Activated T-helper 2 cell treated with anti-CD3 and anti-CD28 coated beads, Interferon-gamma antibody, Interleukin-2, Interleukin-4, amounts not matched to agents 10 μg/mL and 5 μg/mL and 100 μg/mL, durations not matched to agents 14 hours and 24 hours and 36 hours (primary cell): ENCODE data around the gene KCTD20. TPM values are rescaled to one million over a fixed set of nuclear protein-coding genes. Genes with fewer than 3 reads are reported as not detected.

Source experiments
- DNase-seq: peaks from one replicate; pipeline ENCODE4 v3.0.0; 2021; ENCODE audit warnings: low spot score
- H3K27ac Mint-ChIP-seq: one replicate; pipeline ENCODE4 v1.8.0; 2021; ENCODE audit warnings: mixed read lengths
- H3K27me3 Mint-ChIP-seq: one replicate; pipeline ENCODE4 v1.8.0; 2021; ENCODE audit warnings: low read depth, mixed read lengths
- H3K36me3 Mint-ChIP-seq: one replicate; pipeline ENCODE4 v1.8.0; 2021; ENCODE audit warnings: low read depth, mixed read lengths
- H3K4me1 Mint-ChIP-seq: one replicate; pipeline ENCODE4 v1.8.0; 2021; ENCODE audit warnings: low read depth, mixed read lengths
- H3K4me3 Mint-ChIP-seq: one replicate; pipeline ENCODE4 v1.8.0; 2021; ENCODE audit warnings: low read depth, mild to moderate bottlenecking, moderate library complexity, mixed read lengths
- H3K9me3 Mint-ChIP-seq: one replicate; pipeline ENCODE4 v1.8.0; 2021; ENCODE audit warnings: mixed read lengths
- intact Hi-C: fragments of 100-400 bp; cut with micrococcal nuclease; formaldehyde crosslinking; loops from one replicate; pipeline ENCODE4 v1.15.1; 2023
- total RNA-seq: library from RNA; stranded (reverse); gene quantifications from 2 replicates; pipeline ENCODE4 v1.2.3, GENCODE V29; 2022

Gene KCTD20
- total RNA-seq, 1 donor from 2014 or later: 51.1 TPM

- Mint-ChIP-seq H3K9me3 (no peaks in the 10 kb centered on the region), H3K4me3 (no peak overlapping the region), H3K27ac (no peak overlapping the region), H3K27me3 (no peaks in the 10 kb centered on the region), H3K4me1 (peaks cover 11% of the 10 kb centered on the region), H3K36me3 (peaks cover 65% of the 10 kb centered on the region)
- intact Hi-C loops: no loop called here
- DNase-seq: no peak
Measured at GRCh38 chr6:36525346-36525745, 82.5 kb downstream of the KCTD20 start.

DNA sequence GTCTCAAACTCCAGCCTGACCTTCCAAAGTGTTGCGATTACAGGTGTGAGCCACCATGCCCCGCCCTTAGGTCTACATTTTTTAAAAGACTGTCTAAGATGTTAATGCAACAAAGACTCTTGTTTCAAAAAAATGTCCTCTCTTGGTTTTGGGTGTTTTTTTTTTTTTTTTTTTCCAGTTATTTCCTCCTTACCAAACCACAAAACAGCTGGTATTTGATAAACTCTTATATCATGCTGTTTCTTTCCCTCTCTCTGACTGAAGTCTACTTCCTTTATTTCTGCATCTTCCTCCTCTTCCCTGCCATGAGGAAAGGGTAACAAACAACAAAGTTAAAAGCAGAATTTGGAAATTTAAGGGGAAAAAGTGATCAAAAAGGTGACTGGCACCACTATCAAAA is 83.3 kb downstream of the KCTD20 start:
- Mint-ChIP-seq H3K4me3 (no peak overlapping the region), H3K36me3 (peaks cover 64% of the 10 kb centered on the region), H3K4me1 (peaks cover 11% of the 10 kb centered on the region), H3K27ac (no peak overlapping the region), H3K9me3 (no peaks in the 10 kb centered on the region), H3K27me3 (no peaks in the 10 kb centered on the region)
- intact Hi-C loops: no loop called here
- no peak for DNase-seq

DNA sequence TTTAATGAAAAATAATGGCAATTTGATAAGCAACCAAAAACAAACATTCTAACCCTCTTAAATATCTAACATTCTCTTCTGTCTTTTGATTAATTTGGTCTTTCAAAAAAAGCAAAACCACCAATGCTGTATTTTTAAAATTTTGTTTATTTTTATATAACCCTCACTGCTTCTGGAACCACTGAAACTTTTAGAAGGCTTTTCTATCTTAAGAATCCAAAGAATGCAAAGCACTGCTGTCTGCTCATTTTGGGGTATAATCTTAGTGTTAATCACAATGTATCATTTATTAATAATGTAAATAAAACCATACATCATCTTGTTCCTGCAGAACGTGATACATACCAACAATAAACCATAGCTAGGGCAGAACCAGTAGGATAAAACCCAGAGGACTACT is 90.5 kb downstream of the KCTD20 start:
- no peaks in the 10 kb centered on the region for H3K9me3 Mint-ChIP-seq
- H3K27ac Mint-ChIP-seq: no peak overlapping the region
- H3K4me3 Mint-ChIP-seq: no peak overlapping the region
- no peak for DNase-seq
- intact Hi-C loops: no loop called here
- H3K27me3 Mint-ChIP-seq: no peaks in the 10 kb centered on the region
- peaks cover 20% of the 10 kb centered on the region for H3K4me1 Mint-ChIP-seq
- peaks cover 80% of the 10 kb centered on the region for H3K36me3 Mint-ChIP-seq

DNA sequence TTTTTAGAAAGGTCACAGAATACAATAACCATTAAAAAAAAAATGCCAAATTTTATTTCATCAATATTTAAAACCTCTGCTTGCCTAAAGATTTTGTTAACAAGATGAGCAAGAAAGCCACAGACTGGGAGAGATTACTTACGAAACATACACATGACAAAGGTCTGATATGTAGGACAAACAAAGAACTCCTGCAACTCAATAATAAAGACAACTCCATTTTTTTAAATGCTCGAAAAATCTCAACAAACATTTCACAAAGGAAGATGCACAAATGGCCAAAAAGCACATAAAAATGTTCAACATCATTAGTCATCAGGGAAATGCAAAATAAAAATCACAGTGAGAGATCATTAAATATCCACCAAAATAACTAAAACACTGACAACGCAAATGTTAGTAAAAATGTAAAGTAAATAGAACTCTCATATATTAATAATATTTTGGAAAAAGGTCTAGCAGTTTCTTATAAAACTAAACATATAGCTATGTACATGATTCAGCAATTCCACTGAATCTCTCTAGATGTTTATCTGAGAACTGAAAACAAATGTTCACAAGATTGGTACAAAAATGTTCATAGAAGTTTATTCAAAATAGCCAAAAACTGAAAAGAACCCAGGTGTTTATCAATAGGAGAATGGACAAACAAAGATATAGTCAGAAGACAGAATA is 94.2 kb downstream of the KCTD20 start:
- peaks cover 26% of the 10 kb centered on the region for H3K4me1 Mint-ChIP-seq
- H3K9me3 Mint-ChIP-seq: no peaks in the 10 kb centered on the region
- no peak overlapping the region for H3K4me3 Mint-ChIP-seq
- no peak for DNase-seq
- intact Hi-C loops: no loop called here
- peaks cover 80% of the 10 kb centered on the region for H3K36me3 Mint-ChIP-seq
- H3K27ac Mint-ChIP-seq: peak overlapping the region; percentile 34
- H3K27me3 Mint-ChIP-seq: no peaks in the 10 kb centered on the region

DNA sequence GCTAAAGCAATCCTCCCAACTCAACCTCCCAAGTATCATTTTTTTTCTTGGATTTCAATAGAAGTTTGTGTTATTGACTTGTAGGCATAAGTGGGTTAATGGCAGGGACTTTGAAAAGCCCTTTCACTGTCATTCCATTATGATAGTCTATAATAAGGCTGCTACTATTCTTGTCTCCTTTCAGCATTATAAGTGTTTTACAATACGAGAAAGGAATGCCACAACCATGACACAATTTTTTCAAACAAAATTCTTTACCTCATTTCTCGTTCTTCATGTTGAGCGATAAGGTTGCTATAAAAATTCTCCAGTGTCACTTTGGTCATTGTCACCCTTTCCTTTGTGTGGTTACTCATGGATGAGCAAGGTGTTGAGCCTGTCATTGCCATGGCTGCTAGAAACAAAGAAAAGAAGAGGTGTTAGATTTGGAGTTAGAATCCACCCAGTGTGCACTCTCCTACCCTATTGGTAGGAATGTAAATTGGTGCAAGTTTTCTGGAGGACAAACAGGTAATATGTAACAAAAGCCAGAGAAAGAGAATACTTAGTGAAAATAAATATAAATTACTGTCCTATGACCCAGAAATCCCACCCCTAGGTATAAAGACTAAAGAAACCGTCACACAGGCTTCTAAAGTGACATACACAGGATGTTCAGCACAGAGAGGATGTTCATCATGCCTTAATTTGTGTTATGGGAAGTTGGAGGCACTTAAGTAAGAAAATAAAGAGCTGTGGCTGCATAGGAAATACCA is 97.2 kb downstream of the KCTD20 start:
- H3K27me3 Mint-ChIP-seq: no peaks in the 10 kb centered on the region
- H3K9me3 Mint-ChIP-seq: no peaks in the 10 kb centered on the region
- H3K36me3 Mint-ChIP-seq: peaks cover 63% of the 10 kb centered on the region
- H3K4me3 Mint-ChIP-seq: no peak overlapping the region
- H3K4me1 Mint-ChIP-seq: peaks cover 37% of the 10 kb centered on the region
- DNase-seq: no peak
- intact Hi-C loops: no loop called here
- H3K27ac Mint-ChIP-seq: peak overlapping the region; percentile 72

Other genes with a start within 250 kb of the KCTD20 start
- gene BRPF3, start 246.3 kb upstream of the KCTD20 start, total RNA-seq: 20.2 and 24.1 TPM in 2 replicates
- gene PNPLA1, start 172.9 kb upstream of the KCTD20 start, total RNA-seq: not detected in 2 replicates
- gene BNIP5, start 106.1 kb upstream of the KCTD20 start, total RNA-seq: not detected in 2 replicates
- 0.51 and 0.57 TPM in 2 replicates for gene ETV7, start 55.3 kb upstream of the KCTD20 start, total RNA-seq
- 0.14 and 0.27 TPM in 2 replicates for gene PXT1, start 146 bp upstream of the KCTD20 start, total RNA-seq
- gene STK38, start 104.5 kb downstream of the KCTD20 start, total RNA-seq: 22.9 and 25.0 TPM in 2 replicates
- gene SRSF3, start 151.4 kb downstream of the KCTD20 start, total RNA-seq: 512 and 541 TPM in 2 replicates
- gene CDKN1A, start 235.7 kb downstream of the KCTD20 start, total RNA-seq: 43.9 and 45.3 TPM in 2 replicates